Measurements from ENCODE around the gene IQSEC2. TPM values are rescaled to one million over a fixed set of nuclear protein-coding genes. Genes with fewer than 3 reads are reported as not detected.

The IQSEC2 gene
- total and polyA plus RNA-seq, 11 donors: 7.7 to 16.4 (median 12.6) TPM

DNA sequence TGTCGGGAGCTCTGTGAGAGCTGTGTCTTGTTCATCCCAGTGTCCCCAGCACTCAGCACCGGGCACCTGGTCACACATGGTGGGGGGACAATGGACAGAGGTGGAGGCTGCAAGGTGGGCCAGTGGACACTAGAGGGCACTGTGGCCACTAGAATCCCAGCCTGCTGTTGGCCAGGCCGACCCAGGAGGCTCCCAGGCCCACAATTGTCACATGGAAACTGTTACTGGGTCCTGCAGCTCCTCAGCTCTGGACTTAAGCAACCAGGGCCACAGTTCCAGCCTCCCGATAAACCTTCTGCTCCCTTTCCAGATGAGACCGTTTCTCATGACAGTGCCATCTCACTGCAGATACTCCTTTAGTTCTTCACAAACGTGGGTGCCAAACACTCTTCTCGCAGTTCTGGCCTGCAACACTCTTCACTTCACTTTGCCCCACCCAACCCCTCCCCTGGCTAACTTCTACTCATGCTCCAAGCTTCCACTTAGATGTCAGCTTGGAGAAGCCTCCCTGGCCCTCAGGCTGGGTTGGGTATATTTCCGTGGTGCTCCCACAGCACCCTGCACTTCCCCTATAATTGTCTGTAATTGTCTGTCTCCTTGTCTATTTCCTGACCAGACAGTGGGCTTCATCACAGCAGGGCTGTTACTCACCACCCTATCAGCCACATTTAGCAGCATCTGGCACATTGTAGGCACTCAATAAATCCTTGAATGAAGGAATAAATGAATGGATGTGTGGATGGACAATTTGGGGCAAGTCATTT, 3.5 kb upstream of the IQSEC2 start:
- peaks cover 0 to 61% (median 22%) of the 10 kb centered on the region in 12 donors for H3K4me1 ChIP-seq
- DNase-seq (peak; percentile 34 to 74 (median 62)), ATAC-seq (peak in 3 of 4 donors; percentile 41 to 48 (median 42))
- intact Hi-C loops (cut with DNase I): loop anchor here in 4 of 10 donors (10.0 kb wide), 3 partner anchors 60 to 150 kb away; partner anchors contain the start of genes HSD17B10 (in 2 of the 4), KDM5C (in 2 of the 4), RIBC1 (in 1 of the 4) and SMC1A (in 1 of the 4)
- H3K36me3 ChIP-seq: no peaks in the 10 kb centered on the region
- 27 to 32% (median 29%) methylated on average over 8 of the region's 8 CpGs for WGBS, 4 donors
- TF ChIP-seq CTCF (IDR thresholded peaks at IDR 0.05): peak; percentile 62 to 91 (median 72)
- no peak for TF ChIP-seq POLR2A (IDR thresholded peaks at IDR 0.05)
- H3K9me3 ChIP-seq: no peaks in the 10 kb centered on the region
- peaks cover 0 to 35% (median 0%) of the 10 kb centered on the region in 9 donors for H3K27me3 ChIP-seq
- H3K27ac ChIP-seq: peak overlapping the region in 3 of 12 donors; percentile 8 to 16 (median 13)
- no peak overlapping the region for H3K4me3 ChIP-seq

DNA sequence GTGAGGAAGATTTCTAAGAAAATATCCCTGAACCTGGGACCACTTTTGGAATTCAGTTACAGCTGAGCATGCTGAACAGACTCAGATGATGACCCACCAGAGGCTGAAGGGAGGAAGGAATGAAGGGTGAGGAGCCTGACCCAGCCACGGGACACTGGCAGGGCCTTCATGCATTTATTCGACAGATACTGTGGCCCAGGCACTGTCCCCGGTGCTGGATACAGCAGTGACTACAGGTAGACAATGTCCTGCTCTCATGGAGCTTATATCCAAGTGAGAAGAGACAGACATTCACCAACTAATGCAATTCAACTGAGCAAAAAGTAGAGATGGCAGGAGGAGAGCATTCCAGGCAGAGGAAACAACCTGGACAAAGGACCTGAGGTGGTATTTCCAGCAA, 2.2 kb upstream of the IQSEC2 start:
- H3K36me3 ChIP-seq: no peaks in the 10 kb centered on the region
- ATAC-seq (no peak), DNase-seq (no peak)
- 62 to 90% (median 81%) methylated on average over 3 of the region's 3 CpGs for WGBS, 4 donors
- H3K27me3 ChIP-seq: peaks cover 0 to 33% (median 0%) of the 10 kb centered on the region in 9 donors
- H3K27ac ChIP-seq: no peak overlapping the region
- intact Hi-C loops (cut with DNase I): loop anchor here in 4 of 10 donors (10.0 kb wide), 3 partner anchors 59 to 151 kb away; partner anchors contain the start of genes HSD17B10 (in 2 of the 4), KDM5C (in 2 of the 4), RIBC1 (in 1 of the 4) and SMC1A (in 1 of the 4)
- peaks cover 0 to 59% (median 22%) of the 10 kb centered on the region in 12 donors for H3K4me1 ChIP-seq
- H3K4me3 ChIP-seq: no peak overlapping the region
- no peak for TF ChIP-seq CTCF (IDR thresholded peaks at IDR 0.05)
- no peak for TF ChIP-seq POLR2A (IDR thresholded peaks at IDR 0.05)
- no peaks in the 10 kb centered on the region for H3K9me3 ChIP-seq

GRCh38 chrX:53283099-53283498, 1.7 kb upstream of the IQSEC2 start:
- Histone ChIP-seq H3K36me3 (no peaks in the 10 kb centered on the region), H3K9me3 (no peaks in the 10 kb centered on the region), H3K27me3 (peaks cover 0 to 33% (median 0%) of the 10 kb centered on the region in 9 donors), H3K4me1 (peaks cover 0 to 54% (median 21%) of the 10 kb centered on the region in 12 donors), H3K27ac (peak overlapping the region in 1 of 12 donors; percentile 83), H3K4me3 (no peak overlapping the region)
- ATAC-seq (no peak), DNase-seq (no peak)
- WGBS, 4 donors: 96 to 100% (median 99%) methylated on average over 3 of the region's 3 CpGs
- intact Hi-C loops (cut with DNase I): loop anchor here in 4 of 10 donors (10.0 kb wide), 3 partner anchors 58 to 152 kb away; partner anchors contain the start of genes HSD17B10 (in 2 of the 4), KDM5C (in 2 of the 4), RIBC1 (in 1 of the 4) and SMC1A (in 1 of the 4)
- no peak for TF ChIP-seq CTCF (IDR thresholded peaks at IDR 0.05)
- no peak for TF ChIP-seq POLR2A (IDR thresholded peaks at IDR 0.05)

Measured in heart left ventricle (tissue), 16 donors.